Astrocyte (in vitro differentiated cells and primary cell): Measurements from ENCODE around the gene PREX1.

Experiments
- CTCF ChIP-seq: IDR thresholded peaks from 2 replicates; pipeline ENCODE4 v1.5.1; 2011; ENCODE audit warnings: low read depth, mild to moderate bottlenecking, inconsistent platforms, low read length, moderate library complexity; ENCODE audit not compliant: insufficient read depth
- EZH2 ChIP-seq: IDR thresholded peaks from 2 replicates; pipeline ENCODE4 v1.6.1; 2012; ENCODE audit warnings: mild to moderate bottlenecking, low read length, inconsistent platforms; ENCODE audit not compliant: insufficient read depth

DNA sequence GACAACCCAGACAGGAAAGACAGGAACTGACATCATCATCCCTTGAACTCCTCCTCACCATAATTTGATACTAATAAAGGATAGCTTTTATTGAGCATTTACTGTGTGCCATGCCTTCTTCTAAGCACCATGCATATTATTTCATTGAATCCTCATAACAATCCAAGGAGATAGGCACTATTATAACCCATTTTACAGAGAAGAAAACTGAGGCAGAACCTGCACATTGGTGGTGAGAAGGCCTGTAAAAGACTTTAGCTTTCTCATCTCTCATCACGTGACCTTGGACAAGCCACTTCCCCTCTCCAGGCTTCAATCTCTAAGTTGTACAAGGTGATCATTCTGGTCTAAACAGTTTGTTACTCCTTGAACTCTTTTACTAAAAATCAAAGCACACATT is 34.5 kb upstream of the PREX1 start:
- TF ChIP-seq CTCF (no peak), EZH2 (no peak)
